ENCODE data around the gene PCGF3.
A peak's percentile ranks its signal among the peaks of the same experiment; 100 is the strongest.
"Not testable (repeated sequence)": the region's sequence is repeated elsewhere in the genome, so short reads cannot be mapped to it uniquely, and the experiment has no call there.

The PCGF3 gene

GRCh38 chr4:683247-683897 is 22.3 kb upstream of the PCGF3 start:
- no peak for DNase-seq

GRCh38 chr4:683982-684622 is 21.5 kb upstream of the PCGF3 start:
- DNase-seq: peak; percentile 32

DNA sequence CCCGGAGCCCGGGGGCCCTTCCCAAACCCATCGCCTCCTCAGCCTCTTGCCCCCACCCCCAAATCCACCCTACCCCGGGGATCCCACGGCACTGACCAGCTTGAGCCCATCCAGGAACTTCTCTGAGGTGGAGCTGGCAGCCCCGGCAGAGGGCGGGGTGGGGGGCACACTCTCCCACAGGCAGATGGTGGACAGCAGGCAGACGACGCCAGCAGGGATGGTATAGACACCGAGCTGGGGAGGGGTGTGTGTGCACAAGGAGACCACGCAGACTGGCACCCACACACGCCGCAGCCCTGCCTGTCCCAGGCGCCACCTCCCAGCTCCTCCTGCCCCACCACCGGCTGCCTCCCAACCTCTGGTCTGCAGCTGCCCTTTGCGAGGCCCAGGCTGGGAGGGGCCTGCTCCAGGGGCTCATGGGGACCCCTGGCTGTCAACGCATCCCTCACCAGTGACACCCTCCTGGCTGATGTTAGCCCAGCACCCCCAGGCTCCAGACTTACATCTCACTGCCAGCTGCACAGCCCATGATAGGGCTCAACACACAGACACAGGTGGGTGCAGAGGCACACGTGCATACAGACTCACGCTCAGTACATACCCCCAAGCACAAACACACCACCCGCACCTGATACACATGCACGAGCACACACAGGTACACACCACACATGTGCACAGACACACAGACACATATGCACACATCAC is 20.9 kb upstream of the PCGF3 start:
- no peak for DNase-seq

DNA sequence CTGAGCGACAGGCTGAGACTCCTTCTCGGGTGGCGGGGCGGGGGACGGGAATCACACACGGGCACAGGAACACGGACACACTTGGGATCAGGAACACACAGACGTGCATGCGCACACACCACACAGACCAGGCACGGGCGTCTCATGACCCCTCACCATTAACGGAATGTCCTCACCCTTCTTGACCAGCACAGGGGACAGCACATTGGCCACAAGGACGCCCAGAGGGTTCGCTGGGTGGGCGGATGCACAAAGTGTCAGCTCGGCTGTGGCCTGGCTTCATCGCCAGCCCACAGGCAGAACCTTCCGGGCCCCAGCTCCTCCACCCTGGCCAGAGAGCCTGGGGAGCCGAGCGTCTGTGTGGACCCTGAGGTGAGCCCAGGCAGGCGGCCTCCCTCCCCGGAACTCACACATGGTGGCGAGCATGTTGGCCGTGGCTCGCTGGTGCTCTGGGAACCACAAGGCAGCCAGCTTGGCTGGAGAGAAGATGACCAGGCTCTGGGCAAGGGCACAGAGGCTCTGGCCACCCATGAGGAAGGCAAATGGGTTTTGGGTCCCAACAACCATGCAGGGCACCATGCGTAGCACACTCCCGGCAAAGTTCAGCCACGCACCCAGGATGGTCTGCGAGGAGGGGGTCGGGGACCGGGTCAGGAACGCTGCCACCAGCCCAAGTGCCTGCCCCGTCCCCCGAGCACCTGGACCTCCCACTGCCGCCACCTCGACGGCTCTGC is 19.8 kb upstream of the PCGF3 start:
- DNase-seq: no peak

DNA sequence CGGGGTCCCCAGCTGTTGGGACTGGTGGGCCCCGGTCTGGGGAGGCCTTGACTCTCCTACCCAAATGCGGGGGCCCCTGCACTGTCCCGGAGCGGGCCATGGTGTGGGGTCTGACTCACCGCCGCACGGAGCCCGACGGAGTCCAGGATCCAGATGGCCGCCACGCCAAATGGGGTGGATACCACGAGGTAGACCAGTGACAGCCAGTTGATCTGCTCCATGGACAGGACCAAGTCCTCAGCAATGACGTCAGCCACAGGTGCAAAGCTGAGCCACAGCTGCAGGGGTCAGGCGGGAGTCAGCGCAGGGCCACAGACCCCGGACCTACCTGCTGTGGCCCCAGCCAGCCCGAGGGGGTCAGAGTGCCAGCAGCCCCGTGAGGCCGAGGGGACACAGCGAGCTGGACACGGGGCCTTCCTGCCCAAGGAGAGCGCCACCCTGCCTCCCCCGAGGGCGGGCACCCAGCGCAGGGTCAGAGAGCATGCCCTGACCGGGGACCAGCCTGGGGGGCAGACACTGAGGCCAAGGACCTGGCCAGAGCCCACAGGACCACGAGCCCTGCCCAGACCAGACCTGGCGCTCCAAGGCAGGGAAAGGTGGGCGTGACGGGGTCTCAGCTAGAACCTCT is 19.1 kb upstream of the PCGF3 start:
- DNase-seq: no peak

DNA sequence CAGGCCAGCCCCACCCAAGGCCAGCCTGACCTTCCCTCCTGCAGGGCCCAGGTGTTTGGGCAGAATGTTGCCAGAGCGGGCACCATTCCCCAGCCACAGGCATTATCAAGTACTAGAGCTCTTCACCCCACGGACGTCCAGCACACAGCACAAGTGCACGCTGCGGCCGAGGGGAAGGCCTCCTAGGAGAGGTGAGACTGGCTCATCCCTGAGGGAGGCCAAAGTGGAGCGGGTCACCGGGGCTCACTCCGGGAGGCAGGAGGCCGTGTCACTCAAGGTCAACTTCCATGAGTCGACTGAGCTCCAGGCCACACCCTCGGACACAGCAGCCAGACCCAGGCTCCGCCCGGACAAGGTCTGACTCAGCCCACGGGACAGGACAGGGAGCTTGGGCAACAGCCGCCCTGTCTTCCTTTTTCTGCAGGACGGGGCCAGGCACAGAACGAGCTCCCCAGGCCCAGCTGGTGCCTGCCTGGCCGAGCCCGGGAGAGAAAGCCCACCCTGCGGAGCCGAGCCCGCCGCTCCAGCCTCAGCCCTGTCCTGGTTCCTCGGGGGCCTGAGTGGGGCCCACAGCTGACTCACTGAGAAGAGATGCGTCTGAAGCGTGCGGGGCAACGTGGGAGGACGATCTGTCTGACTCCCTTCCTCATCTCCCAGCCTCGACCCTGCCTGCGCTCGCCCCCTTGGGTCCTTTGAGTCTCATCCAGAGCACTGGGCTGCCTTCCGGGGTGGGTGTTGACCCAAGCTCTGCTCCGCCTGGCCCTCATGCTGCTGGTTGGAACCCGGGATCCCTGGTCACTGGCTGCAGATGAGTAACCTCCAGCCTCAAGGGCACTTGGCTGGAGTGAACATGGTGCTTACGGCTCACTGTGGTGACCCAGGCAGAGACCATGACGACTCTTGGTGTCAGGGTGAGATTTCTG is 18.3 kb upstream of the PCGF3 start:
- DNase-seq: no peak

DNA sequence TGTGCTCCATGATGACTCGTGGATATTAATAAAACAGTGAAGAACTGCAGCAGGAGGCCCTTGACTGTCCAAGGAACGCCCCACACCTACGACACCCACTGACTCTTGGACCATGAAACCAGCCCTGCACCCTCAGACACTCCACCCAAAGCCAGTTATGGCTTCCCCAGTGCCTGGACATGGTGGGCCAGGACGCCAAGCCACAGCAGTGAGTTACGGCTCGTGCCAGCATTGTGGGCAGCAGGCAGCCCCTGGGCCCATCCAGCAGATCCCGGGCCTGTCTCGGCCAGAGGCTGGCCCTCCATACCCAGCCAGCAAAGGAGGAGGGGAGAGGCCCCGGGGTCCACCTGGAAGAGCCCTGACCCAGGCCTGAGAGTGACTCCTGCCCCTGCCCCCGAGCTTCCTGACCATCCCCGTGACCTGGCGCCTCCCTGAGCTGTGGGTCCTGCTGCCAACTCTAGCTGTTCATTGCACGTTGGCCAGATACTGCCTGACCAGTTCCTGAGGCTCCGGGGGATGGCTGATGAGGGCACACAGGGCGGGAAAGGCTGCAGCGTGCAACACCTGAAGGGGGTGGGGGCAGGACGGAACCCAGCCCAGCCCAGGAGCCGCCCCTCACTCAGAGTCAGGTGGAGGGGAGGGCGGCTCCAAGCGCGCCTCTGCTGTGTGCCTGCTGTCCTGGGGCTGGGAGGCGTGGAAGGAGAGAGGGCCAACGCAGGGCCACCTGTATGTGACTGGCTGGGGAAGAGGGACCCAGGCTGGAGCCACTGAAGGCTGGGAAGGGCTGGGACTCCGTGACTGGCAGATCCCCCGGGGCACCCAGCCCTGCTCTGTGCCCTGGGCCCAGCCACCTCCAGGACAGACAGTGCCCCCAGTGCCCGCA is 17.4 kb upstream of the PCGF3 start:
- no peak for DNase-seq

GRCh38 chr4:688854-689681 is 16.6 kb upstream of the PCGF3 start, which contains the start of gene SLC49A3:
Gene SLC49A3 (minus strand): TSS chr4:689151. CDS start chr4:689127, 24 bp downstream.
- DNase-seq: no peak

DNA sequence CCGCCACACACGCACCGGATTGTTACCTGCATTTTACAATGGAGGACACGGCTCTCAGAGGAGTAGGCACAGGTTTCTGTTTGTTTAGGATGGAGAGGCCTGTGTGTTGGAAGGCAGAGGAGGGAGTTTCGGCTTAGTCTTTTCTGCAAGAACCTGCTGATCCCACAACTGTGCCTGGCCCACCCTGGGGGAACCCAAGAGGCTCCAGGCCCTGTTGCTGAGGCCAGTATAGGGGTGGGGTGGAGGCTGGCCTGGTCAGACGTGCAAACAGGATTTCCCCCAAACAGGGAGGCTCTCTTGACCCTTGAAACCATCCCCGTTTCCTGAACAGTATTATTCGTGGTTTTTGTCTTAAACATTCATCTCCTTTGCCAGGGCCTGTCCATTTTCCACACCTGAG is 15.9 kb upstream of the PCGF3 start:
- DNase-seq: no peak

GRCh38 chr4:692771-693554 is 12.7 kb upstream of the PCGF3 start:
- DNase-seq: no peak

- DNase-seq: not testable (repeated sequence)
Measured at GRCh38 chr4:694341-694940, 11.2 kb upstream of the PCGF3 start.

DNA sequence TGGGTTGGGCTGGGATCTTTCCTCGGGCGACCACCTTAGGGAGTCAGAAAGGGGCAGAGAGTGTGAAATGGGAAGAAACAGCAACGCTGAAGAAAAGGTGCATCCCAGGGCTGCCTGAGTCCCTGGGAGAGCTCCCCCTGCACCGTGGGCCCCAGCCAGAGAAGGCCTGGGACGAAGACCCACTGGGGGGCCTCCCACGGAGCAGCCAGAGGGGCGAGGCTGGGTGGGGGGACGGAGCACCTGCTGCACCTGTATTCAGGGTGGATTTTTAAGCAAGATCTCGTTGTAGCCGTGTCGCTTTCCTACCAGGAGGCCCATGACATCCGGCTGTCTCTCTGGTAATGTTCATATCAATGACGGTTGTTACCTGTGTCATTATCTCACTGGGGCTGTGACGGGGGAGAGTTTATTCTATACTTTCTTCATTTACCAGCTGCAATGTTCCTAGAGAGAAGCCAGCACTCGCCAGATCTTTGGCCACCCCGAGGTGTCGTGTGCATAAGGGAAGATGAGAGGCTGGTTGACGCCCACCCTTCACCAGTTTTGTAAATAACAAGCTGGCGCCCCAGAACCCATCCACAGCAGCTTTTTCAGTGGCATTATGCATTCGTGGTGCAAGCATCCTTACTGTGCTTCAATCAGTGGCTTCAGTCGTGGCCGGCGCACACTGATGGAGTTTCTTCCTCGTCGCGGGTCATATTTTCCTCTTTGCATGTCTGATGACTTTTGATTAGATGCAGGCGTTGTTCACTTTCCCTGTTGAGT is 5.6 kb upstream of the PCGF3 start:
- DNase-seq: no peak

DNA sequence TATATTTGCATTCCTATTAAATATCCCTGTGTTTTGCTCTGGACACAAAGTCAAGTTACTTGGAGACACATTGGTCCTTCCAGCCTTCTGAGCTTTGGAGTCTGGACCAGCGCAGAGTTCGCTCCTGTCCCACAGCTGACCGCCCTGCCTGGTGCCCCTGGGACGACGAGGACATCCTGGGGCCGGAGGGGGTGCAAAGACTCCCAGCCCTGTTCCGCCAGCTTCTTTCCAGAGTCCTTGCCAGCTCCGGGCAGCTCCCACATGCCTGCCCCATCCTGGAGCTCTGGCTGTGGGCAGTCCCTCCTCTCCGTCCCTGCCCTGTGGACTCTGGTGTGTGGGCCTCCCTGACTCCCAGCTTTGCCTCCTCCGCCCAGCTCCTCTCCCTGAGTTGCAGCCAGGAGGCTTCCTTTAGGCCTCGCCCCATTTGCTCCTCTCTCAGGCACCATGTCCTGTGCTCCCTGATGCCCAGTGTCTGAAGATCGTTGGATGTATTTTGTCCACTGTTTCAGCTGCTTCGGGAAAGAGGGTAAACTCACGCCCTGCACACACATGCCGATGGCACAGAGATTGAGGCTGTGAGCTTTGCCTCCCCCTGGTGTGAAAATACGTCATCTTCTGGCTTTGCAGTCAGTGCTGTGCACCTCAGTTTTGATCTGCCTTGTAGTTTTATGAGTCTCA is 4.9 kb upstream of the PCGF3 start:
- no peak for DNase-seq

- DNase-seq: no peak
Measured at GRCh38 chr4:702618-703048, 3.0 kb upstream of the PCGF3 start.

GRCh38 chr4:703336-704197 is 2.1 kb upstream of the PCGF3 start:
- no peak for DNase-seq
